Gastrocnemius medialis (tissue), 4 donors: ENCODE measurements around the gene GARNL3.

ENCODE experiments used
- CTCF ChIP-seq, 5 experiments: fragments of 450-650 bp in 3 of 5; fragments of 200-600 bp in 2 of 5; sonication (generic) in 2 of 5; IDR thresholded peaks in 4 of 5; conservative IDR thresholded peaks in 1 of 5; 1 replicate in 4 of 5; 2 replicates in 1 of 5; pipeline ENCODE4 v1.5.1; 2016 to 2019; ENCODE audit warnings: antibody characterized with exemption in 5 of 5, mild to moderate bottlenecking in 3 of 5, moderate library complexity in 3 of 5
- POLR2A ChIP-seq, 2 donors: fragments of 450-650 bp; IDR thresholded peaks; one replicate each; pipeline ENCODE4 v1.6.1; 2017; ENCODE audit warnings: antibody characterized with exemption in 2 of 2, mild to moderate bottlenecking in 2 of 2, moderate library complexity in 2 of 2

- no peak for TF ChIP-seq POLR2A (IDR thresholded peaks at IDR 0.05)
- TF ChIP-seq CTCF (IDR thresholded peaks at IDR 0.05 in 4 of 5, conservative IDR thresholded peaks at IDR 0.05 in 1 of 5), result no peak
Observed at GRCh38 chr9:127221695-127222094, 42.9 kb upstream of the GARNL3 start.
